Brain pericyte (primary cell): ENCODE data around the gene SORCS2.
"Not testable (repeated sequence)": the region's sequence is repeated elsewhere in the genome, so short reads cannot be mapped to it uniquely, and the experiment has no call there.

Source experiments
- DNase-seq: peaks from one replicate; pipeline ENCODE4 v3.0.0-alpha.2; 2012; ENCODE audit warnings: low read depth, low spot score

Gene SORCS2

GRCh38 chr4:7444314-7444713 is 252.0 kb downstream of the SORCS2 start:
- DNase-seq: no peak

DNA sequence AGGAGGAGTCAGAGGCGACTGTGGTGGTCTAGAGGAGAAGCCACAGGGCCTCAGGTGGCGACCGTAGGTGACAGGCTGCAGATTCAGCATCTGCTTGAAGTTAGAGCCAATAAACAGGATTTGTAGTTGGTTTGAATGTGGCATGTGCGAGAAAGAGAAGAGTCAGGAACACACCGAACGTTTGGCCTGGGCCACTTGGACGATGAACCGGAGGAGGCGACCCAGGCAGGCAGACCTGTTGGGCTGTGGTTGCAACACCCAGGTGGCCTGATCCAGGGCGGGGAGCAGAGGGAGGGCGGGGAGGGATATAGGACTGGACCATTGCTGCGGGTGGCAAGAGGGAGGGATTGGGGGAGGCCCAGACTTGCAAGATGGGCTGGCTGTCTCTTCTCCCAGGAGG is 252.4 kb downstream of the SORCS2 start:
- DNase-seq: no peak

- no peak for DNase-seq
Measured at GRCh38 chr4:7447236-7447635, 254.9 kb downstream of the SORCS2 start.

- no peak for DNase-seq
Measured at GRCh38 chr4:7448036-7448435, 255.7 kb downstream of the SORCS2 start.

- no peak for DNase-seq
Measured at GRCh38 chr4:7450775-7451433, 258.6 kb downstream of the SORCS2 start.

GRCh38 chr4:7451434-7451789 is 259.1 kb downstream of the SORCS2 start:
- DNase-seq: no peak

DNA sequence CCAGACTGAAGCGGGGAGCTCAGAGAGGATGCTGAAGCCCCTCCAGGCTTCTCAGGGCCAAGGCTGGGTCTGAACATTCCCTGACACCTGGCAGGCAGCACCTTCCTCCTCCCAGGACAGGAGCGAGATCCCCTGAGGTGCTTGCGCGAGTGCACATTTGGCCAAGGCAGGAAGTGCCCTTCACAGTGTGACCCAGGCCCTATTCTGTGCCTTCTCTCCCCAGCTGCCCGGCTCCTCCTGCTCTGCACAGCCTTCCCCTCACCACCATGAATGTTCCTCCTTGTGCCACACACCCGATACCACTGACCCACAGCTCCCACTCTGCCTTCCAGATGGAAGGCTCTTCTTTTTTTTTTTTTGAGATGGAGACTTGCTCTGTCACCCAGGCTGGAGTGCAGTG is 259.5 kb downstream of the SORCS2 start:
- no peak for DNase-seq

DNA sequence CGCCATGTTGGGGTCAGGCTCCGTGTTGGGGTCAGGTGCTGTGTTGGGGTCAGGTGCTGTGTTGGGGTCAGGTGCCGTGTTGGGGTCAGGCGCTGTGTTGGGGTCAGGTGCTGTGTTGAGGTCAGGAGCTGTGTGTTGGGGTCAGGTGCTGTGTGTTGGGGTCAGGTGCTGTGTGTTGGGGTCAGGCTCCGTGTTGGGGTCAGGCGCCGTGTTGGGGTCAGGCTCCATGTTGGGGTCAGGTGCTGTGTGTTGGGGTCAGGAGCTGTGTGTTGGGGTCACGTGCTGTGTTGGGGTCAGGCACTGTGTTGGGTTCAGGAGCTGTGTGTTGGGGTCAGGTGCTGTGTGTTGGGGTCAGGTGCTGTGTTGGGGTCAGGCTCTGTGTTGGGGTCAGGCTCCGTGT is 260.5 kb downstream of the SORCS2 start:
- DNase-seq: not testable (repeated sequence)

- no peak for DNase-seq
Measured at GRCh38 chr4:7457201-7458065, 265.1 kb downstream of the SORCS2 start.

GRCh38 chr4:7458066-7458425 is 265.7 kb downstream of the SORCS2 start:
- no peak for DNase-seq

GRCh38 chr4:7458477-7458876 is 266.1 kb downstream of the SORCS2 start:
- DNase-seq: no peak

- DNase-seq: no peak
Measured at GRCh38 chr4:7459471-7459870, 267.1 kb downstream of the SORCS2 start.

- DNase-seq: no peak
Measured at GRCh38 chr4:7460566-7460965, 268.2 kb downstream of the SORCS2 start.

GRCh38 chr4:7461230-7461629 is 268.9 kb downstream of the SORCS2 start:
- no peak for DNase-seq

DNA sequence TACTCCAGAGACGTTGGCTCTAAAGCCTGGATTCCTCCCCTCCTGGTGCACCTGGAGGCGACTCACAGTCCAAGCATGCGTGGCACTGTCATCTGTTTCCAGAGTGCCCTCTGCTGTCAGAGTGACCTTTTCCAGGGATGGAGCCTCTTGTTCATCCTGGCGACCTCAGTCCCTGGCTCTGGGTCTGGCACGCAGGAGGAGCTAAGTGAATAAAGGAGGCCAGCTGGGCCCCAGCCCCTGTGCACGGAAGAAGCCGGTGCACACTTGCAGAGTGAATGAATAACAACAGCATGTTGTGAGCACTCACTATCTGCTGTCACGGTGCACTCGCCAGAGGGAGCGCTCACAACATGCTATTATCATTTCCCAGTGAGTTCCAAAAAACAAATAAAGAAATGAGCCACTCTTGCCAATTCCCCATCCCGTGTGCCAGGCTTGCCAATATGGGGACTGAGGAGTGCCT is 270.2 kb downstream of the SORCS2 start:
- DNase-seq: no peak

- DNase-seq: no peak
Measured at GRCh38 chr4:7463566-7464258, 271.4 kb downstream of the SORCS2 start.

- DNase-seq: no peak
Measured at GRCh38 chr4:7464259-7464655, 271.9 kb downstream of the SORCS2 start.

- DNase-seq: no peak
Measured at GRCh38 chr4:7465017-7465416, 272.7 kb downstream of the SORCS2 start.

DNA sequence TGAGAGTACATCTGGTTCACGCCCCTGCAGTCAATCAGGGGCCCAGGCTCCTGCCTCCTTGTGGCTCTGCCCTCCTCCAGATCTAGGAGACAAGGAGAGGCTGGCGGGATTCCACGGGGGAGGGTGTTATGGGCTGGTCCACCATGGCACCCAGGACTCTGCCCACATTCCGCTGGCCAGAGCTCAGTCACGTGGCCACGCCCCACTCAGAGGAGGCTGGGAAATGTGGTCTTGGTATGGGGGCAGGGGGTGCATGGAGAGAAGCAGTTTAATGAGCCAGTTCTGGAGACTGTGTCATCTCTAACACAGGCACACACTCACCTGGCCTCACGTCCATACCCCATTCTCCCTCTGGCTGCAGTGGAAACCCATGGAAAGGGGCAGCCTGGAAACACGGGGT is 273.9 kb downstream of the SORCS2 start:
- no peak for DNase-seq

DNA sequence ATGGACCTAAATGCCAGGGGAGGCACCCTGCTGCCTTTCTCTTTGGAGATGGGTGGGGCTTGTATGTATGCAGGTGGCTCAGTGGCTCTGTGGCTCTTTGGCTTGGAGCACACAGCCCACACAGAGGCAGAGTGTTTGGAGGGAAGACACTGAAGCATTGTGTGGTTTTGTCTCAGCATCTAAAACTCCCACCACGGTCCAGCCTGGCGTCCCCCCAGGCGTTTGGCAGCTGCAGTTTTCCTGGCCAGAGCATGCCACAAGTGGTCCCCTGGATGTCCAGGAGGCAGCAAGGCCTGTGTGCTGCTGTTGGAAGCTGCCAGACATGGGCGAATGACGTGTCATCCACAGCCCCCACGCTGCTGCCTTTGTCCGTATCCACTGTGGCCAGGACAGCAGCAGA is 274.6 kb downstream of the SORCS2 start:
- DNase-seq: no peak

GRCh38 chr4:7467471-7467870 is 275.1 kb downstream of the SORCS2 start:
- DNase-seq: no peak

GRCh38 chr4:7469023-7469422 is 276.7 kb downstream of the SORCS2 start:
- DNase-seq: no peak

DNA sequence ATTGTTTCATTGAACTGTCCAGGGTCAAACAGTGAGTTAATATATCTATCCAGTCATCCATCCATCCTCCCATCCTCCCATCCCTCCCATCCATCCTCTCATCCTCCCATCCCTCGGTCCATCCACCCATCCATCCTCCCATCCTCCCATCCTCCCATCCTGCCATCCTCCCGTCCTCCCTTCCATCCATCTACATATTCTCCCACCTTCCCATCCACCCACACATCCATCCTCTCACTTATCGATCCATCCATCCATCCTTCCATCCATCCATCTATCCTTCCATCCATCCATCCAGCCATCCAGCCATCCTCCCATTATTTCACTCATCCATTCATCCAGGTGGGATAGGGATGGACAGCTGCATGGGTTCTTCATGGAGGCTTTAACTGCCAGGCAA is 277.8 kb downstream of the SORCS2 start:
- DNase-seq: no peak
